GM12872 (cell line): ENCODE measurements around the gene CCNL2.

ENCODE experiments used
- CTCF ChIP-seq: IDR thresholded peaks from 3 replicates; pipeline ENCODE4 v1.5.1; 2011; ENCODE audit warnings: low read depth, mild to moderate bottlenecking, low read length, moderate library complexity; ENCODE audit not compliant: insufficient read depth

CCNL2 gene

GRCh38 chr1:1361982-1362423 lies 37.1 kb downstream of the CCNL2 start:
- no peak for TF ChIP-seq CTCF

- TF ChIP-seq CTCF, result no peak
Observed at GRCh38 chr1:1361233-1361981, 37.7 kb downstream of the CCNL2 start.

- no peak for TF ChIP-seq CTCF
Observed at GRCh38 chr1:1360506-1361169, 38.5 kb downstream of the CCNL2 start.

GRCh38 chr1:1359664-1360468 lies 39.3 kb downstream of the CCNL2 start:
- no peak for TF ChIP-seq CTCF

GRCh38 chr1:1359308-1359663 lies 39.8 kb downstream of the CCNL2 start:
- no peak for TF ChIP-seq CTCF

GRCh38 chr1:1358433-1359271 lies 40.5 kb downstream of the CCNL2 start, which contains the start of gene MXRA8:
TSS of gene MXRA8 (minus strand) at chr1:1358555. CDS start at chr1:1358504, 51 bp downstream.
- TF ChIP-seq CTCF, result no peak

- no peak for TF ChIP-seq CTCF
Observed at GRCh38 chr1:1357871-1358432, 41.2 kb downstream of the CCNL2 start.
